GM12878 (cell line): Measurements from ENCODE around the gene BORCS6. TPM values are rescaled to one million over a fixed set of nuclear protein-coding genes. Genes with fewer than 3 reads are reported as not detected.

Experiments used
- ATF7 ChIP-seq: fragments of 450-650 bp; IDR thresholded peaks from 2 replicates; pipeline ENCODE4 v1.6.1; 2016; ENCODE audit warnings: low read depth, mild to moderate bottlenecking
- BACH1 ChIP-seq: fragments of 450-650 bp; IDR thresholded peaks from 2 replicates; pipeline ENCODE4 v1.6.1; 2017; ENCODE audit warnings: mild to moderate bottlenecking, borderline replicate concordance
- BHLHE40 ChIP-seq, 2 experiments: fragments of 450-650 bp in 1 of 2; IDR thresholded peaks; 2 replicates each; pipeline ENCODE4 v1.6.1; 2011 to 2017; ENCODE audit warnings: low read depth in 2 of 2, borderline replicate concordance in 1 of 2, improper control_type of control experiment in 1 of 2, low read length in 1 of 2, mild to moderate bottlenecking in 1 of 2
- CHD2 ChIP-seq: IDR thresholded peaks from 2 replicates; pipeline ENCODE4 v1.6.1; 2011; ENCODE audit warnings: low read depth, low read length, improper control_type of control experiment, borderline replicate concordance
- EZH2 ChIP-seq: IDR thresholded peaks from 2 replicates; pipeline ENCODE4 v1.6.1; 2012; ENCODE audit warnings: low read depth, mild to moderate bottlenecking, control low read depth, inconsistent platforms, low read length, borderline replicate concordance; ENCODE audit not compliant: control insufficient read depth
- FOS ChIP-seq: IDR thresholded peaks from 3 replicates; pipeline ENCODE4 v1.6.1; 2011; ENCODE audit warnings: borderline replicate concordance; ENCODE audit not compliant: insufficient read length; ENCODE audit errors: extremely low read depth
- IKZF2 ChIP-seq, 2 experiments: fragments of 450-650 bp; IDR thresholded peaks; 2 replicates each; pipeline ENCODE4 v1.6.1; 2017; ENCODE audit warnings: mild to moderate bottlenecking in 2 of 2, moderate library complexity in 2 of 2
- JUNB ChIP-seq: IDR thresholded peaks from 2 replicates; pipeline ENCODE4 v1.6.1; 2016; ENCODE audit warnings: antibody characterized with exemption, mild to moderate bottlenecking
- MXI1 ChIP-seq: fragments of 150-350 bp; IDR thresholded peaks from 2 replicates; pipeline ENCODE4 v1.6.1; 2011; ENCODE audit warnings: low read depth, mild to moderate bottlenecking, inconsistent platforms, low read length, improper control_type of control experiment
- NFIC ChIP-seq: IDR thresholded peaks from 2 replicates; pipeline ENCODE4 v1.6.1; 2012; ENCODE audit warnings: low read depth, mild to moderate bottlenecking, inconsistent platforms, low read length, moderate library complexity
- POU2F2 ChIP-seq: IDR thresholded peaks from 3 replicates; pipeline ENCODE4 v1.6.1; 2011; ENCODE audit warnings: low read depth, mild to moderate bottlenecking, low read length, borderline replicate concordance
- RUNX3 ChIP-seq: IDR thresholded peaks from 2 replicates; pipeline ENCODE4 v1.6.1; 2012; ENCODE audit warnings: low read length, inconsistent platforms
- SMAD1 ChIP-seq: fragments of 450-650 bp; IDR thresholded peaks from 2 replicates; pipeline ENCODE4 v1.6.1; 2018; ENCODE audit warnings: mild to moderate bottlenecking, low read depth; ENCODE audit not compliant: partially characterized antibody
- TCF3 ChIP-seq: IDR thresholded peaks from 2 replicates; pipeline ENCODE4 v1.6.1; 2012; ENCODE audit warnings: low read depth, mild to moderate bottlenecking, low read length, borderline replicate concordance; ENCODE audit not compliant: insufficient read depth
- ZNF384 ChIP-seq: IDR thresholded peaks from 2 replicates; pipeline ENCODE4 v1.6.1; 2012; ENCODE audit warnings: low read depth, mild to moderate bottlenecking, low read length, improper control_type of control experiment, borderline replicate concordance
- polyA plus RNA-seq, 11 experiments: library from polyadenylated mRNA; depleted of rRNA in 4 of 11; unstranded in 6 of 11; stranded (reverse) in 5 of 11; fragments of >200 nt; fragmentation: Nextera tagmentation in 4 of 11; fragmentation: Illumina TruSeq in 1 of 11; extraction: Ambion mirVana in 4 of 11; extraction: Trizol in 1 of 11; gene quantifications; 1 replicate in 1 of 11; 2 replicates in 10 of 11; pipeline versions ENCODE4 v1.2.1 to v1.2.3, GENCODE V29; 2011 to 2016; ENCODE audit warnings: inconsistent platforms in 2 of 11, missing spikeins in 2 of 11, low read depth in 1 of 11
- total RNA-seq, 4 experiments: library from RNA; depleted of rRNA in 3 of 4; stranded (reverse); fragments of >200 nt in 3 of 4; fragmentation: Illumina TruSeq in 1 of 4; extraction: Trizol in 1 of 4; gene quantifications; 2 replicates each; pipeline versions ENCODE4 v1.2.1 to v1.2.3, GENCODE V29; 2013 to 2021
- TF ChIP-seq, protein P1 (sequence below): fragments of 450-650 bp; IDR thresholded peaks from 2 replicates; pipeline ENCODE4 v1.6.1; 2017; ENCODE audit warnings: mild to moderate bottlenecking, low read depth, inconsistent platforms; ENCODE audit not compliant: poor library complexity, severe bottlenecking
- TF ChIP-seq, protein P2 (sequence below), 3 experiments: IDR thresholded peaks in 2 of 3; conservative IDR thresholded peaks in 1 of 3; 2 replicates each; pipeline ENCODE4 v1.5.1; 2011; ENCODE audit warnings: low read depth in 3 of 3, low read length in 3 of 3, mild to moderate bottlenecking in 3 of 3, control low read depth in 2 of 3, moderate library complexity in 2 of 3, inconsistent platforms in 1 of 3, mixed read lengths in 1 of 3; ENCODE audit not compliant: control insufficient read depth in 2 of 3, insufficient read depth in 1 of 3; ENCODE audit errors: extremely low read depth in 1 of 3
- TF ChIP-seq, protein P3 (sequence below): fragments of 450-650 bp; IDR thresholded peaks from 2 replicates; pipeline ENCODE4 v1.6.1; 2017; ENCODE audit warnings: mild to moderate bottlenecking, moderate library complexity

BORCS6 gene
- total and polyA plus RNA-seq, 10 of the 15 experiments (the other 5 are each of a cell fraction or from before 2014, with no cell fraction given), result 0.37 to 14.1 (median 6.7) TPM

DNA sequence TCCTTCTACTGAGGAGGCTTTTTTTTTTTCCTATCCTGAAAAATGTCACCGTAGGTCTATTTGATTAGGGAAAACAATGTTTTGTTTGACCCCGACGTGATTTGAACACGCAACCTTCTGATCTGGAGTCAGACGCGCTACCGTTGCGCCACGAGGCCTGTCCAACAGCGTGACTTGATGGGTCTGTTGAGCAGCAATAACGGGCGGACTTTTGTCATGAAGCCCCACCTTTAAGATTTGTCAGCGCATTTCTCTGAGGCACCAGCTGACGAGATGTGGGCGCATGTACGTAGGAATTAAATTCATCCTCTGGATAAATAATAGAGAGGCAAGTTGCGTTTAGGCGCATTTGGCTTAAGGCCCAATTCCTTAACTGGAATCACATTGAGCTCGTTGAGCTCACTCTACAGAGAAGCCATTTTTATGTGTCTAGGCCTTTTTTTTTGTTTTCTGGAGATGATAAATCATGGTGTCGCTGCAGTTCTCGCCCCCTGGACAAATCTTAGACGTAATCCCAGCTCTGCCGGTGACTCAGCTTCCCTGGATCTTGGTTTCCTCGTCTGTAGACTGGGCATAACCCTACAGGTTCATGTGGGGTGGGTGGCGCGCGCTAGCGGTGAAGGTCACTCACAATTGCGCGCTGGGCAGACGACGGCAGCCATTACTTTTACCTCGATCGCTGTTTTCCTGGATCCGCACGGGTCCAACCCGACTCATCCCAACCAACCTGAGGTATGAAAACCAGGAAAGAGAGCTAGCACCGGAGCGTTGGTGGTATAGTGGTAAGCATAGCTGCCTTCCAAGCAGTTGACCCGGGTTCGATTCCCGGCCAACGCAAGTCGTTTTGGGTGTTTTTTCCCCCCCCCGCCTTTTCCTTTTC, 31.0 kb upstream of the BORCS6 start (continued):
- TF ChIP-seq, protein P1, sequence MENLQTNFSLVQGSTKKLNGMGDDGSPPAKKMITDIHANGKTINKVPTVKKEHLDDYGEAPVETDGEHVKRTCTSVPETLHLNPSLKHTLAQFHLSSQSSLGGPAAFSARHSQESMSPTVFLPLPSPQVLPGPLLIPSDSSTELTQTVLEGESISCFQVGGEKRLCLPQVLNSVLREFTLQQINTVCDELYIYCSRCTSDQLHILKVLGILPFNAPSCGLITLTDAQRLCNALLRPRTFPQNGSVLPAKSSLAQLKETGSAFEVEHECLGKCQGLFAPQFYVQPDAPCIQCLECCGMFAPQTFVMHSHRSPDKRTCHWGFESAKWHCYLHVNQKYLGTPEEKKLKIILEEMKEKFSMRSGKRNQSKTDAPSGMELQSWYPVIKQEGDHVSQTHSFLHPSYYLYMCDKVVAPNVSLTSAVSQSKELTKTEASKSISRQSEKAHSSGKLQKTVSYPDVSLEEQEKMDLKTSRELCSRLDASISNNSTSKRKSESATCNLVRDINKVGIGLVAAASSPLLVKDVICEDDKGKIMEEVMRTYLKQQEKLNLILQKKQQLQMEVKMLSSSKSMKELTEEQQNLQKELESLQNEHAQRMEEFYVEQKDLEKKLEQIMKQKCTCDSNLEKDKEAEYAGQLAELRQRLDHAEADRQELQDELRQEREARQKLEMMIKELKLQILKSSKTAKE, result peak; percentile 23
- 0 out of 2 replicates have a peak, but pooled peaks have one; percentile 19 for TF ChIP-seq BACH1
- no peak for TF ChIP-seq CHD2
- peak; percentile 51 to 74; a peak in 2 of 4 replicates for TF ChIP-seq BHLHE40 (IDR thresholded peaks at IDR 0.05; ENCODE audit: borderline replicate concordance in 1 of 2, low read depth in 2 of 2, low read length in 1 of 2)
- TF ChIP-seq MXI1, result peak; percentile 51; the same call in 1 of the 2 replicates
- TF ChIP-seq, protein P2, sequence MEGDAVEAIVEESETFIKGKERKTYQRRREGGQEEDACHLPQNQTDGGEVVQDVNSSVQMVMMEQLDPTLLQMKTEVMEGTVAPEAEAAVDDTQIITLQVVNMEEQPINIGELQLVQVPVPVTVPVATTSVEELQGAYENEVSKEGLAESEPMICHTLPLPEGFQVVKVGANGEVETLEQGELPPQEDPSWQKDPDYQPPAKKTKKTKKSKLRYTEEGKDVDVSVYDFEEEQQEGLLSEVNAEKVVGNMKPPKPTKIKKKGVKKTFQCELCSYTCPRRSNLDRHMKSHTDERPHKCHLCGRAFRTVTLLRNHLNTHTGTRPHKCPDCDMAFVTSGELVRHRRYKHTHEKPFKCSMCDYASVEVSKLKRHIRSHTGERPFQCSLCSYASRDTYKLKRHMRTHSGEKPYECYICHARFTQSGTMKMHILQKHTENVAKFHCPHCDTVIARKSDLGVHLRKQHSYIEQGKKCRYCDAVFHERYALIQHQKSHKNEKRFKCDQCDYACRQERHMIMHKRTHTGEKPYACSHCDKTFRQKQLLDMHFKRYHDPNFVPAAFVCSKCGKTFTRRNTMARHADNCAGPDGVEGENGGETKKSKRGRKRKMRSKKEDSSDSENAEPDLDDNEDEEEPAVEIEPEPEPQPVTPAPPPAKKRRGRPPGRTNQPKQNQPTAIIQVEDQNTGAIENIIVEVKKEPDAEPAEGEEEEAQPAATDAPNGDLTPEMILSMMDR (IDR thresholded peaks at IDR 0.05 in 2 of 3, conservative IDR thresholded peaks at IDR 0.05 in 1 of 3; ENCODE audit: control insufficient read depth in 2 of 3, extremely low read depth in 1 of 3, insufficient read depth in 1 of 3, low read depth in 3 of 3, low read length in 3 of 3), result 0 out of 6 replicates have a peak, but pooled peaks of 1 of the 3 experiments have one; percentile 8
- TF ChIP-seq IKZF2 (IDR thresholded peaks at IDR 0.05), result peak; percentile 98
- TF ChIP-seq RUNX3, result peak; percentile 74
- no peak; the same call in none of the 2 replicates for TF ChIP-seq ATF7
- peak; percentile 38; the same call in 1 of the 2 replicates for TF ChIP-seq NFIC
- TF ChIP-seq POU2F2, result peak; percentile 58; the same call in 1 of the 3 replicates
- no peak for TF ChIP-seq JUNB
- no peak for TF ChIP-seq EZH2
- TF ChIP-seq SMAD1, result no peak
- TF ChIP-seq FOS, result no peak
- TF ChIP-seq, protein P3, sequence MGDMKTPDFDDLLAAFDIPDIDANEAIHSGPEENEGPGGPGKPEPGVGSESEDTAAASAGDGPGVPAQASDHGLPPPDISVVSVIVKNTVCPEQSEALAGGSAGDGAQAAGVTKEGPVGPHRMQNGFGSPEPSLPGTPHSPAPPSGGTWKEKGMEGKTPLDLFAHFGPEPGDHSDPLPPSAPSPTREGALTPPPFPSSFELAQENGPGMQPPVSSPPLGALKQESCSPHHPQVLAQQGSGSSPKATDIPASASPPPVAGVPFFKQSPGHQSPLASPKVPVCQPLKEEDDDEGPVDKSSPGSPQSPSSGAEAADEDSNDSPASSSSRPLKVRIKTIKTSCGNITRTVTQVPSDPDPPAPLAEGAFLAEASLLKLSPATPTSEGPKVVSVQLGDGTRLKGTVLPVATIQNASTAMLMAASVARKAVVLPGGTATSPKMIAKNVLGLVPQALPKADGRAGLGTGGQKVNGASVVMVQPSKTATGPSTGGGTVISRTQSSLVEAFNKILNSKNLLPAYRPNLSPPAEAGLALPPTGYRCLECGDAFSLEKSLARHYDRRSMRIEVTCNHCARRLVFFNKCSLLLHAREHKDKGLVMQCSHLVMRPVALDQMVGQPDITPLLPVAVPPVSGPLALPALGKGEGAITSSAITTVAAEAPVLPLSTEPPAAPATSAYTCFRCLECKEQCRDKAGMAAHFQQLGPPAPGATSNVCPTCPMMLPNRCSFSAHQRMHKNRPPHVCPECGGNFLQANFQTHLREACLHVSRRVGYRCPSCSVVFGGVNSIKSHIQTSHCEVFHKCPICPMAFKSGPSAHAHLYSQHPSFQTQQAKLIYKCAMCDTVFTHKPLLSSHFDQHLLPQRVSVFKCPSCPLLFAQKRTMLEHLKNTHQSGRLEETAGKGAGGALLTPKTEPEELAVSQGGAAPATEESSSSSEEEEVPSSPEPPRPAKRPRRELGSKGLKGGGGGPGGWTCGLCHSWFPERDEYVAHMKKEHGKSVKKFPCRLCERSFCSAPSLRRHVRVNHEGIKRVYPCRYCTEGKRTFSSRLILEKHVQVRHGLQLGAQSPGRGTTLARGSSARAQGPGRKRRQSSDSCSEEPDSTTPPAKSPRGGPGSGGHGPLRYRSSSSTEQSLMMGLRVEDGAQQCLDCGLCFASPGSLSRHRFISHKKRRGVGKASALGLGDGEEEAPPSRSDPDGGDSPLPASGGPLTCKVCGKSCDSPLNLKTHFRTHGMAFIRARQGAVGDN, result no peak
- peak; percentile 44; the same call in 1 of the 2 replicates for TF ChIP-seq ZNF384
- TF ChIP-seq TCF3, result no peak
